Kidney epithelial cell (primary cell): ENCODE measurements around the gene OXSR1. TPM values are rescaled to one million over a fixed set of nuclear protein-coding genes. Genes with fewer than 3 reads are reported as not detected.

Experiments used
- DNase-seq: peaks from one replicate; pipeline ENCODE4 v3.0.0-alpha.2; 2010; ENCODE audit warnings: low read depth
- H3K27me3 ChIP-seq: 2 replicates; pipeline ENCODE4 v1.6.0; 2011; ENCODE audit warnings: low read length; ENCODE audit not compliant: control insufficient read depth, insufficient read depth
- H3K36me3 ChIP-seq: 2 replicates; pipeline ENCODE4 v1.5.1; 2011; ENCODE audit warnings: low read length; ENCODE audit not compliant: control insufficient read depth, insufficient read depth
- H3K4me3 ChIP-seq: 2 replicates; pipeline ENCODE4 v1.5.1; 2011; ENCODE audit warnings: low read depth, mild to moderate bottlenecking, control low read depth, low read length
- CTCF ChIP-seq: IDR thresholded peaks from 2 replicates; pipeline ENCODE4 v1.5.1; 2011; ENCODE audit warnings: mild to moderate bottlenecking, moderate library complexity, low read length, control low read depth, inconsistent platforms; ENCODE audit not compliant: insufficient read depth, poor library complexity, severe bottlenecking
- total RNA-seq: library from RNA; depleted of rRNA; stranded (reverse); fragments of >200 nt; gene quantifications from 2 replicates; pipeline ENCODE4 v1.2.3, GENCODE V29; 2015

OXSR1 gene
- total RNA-seq, 1 donor from 2014 or later = 41.9 TPM

- no peak for DNase-seq
- Histone ChIP-seq H3K4me3 (no peak overlapping the region), H3K36me3 (peaks cover 3% of the 10 kb centered on the region), H3K27me3 (no peaks in the 10 kb centered on the region)
- no peak for TF ChIP-seq CTCF
Measured at GRCh38 chr3:38127611-38128302, 37.6 kb upstream of the OXSR1 start.

GRCh38 chr3:38128303-38128655 lies 37.1 kb upstream of the OXSR1 start:
- Histone ChIP-seq H3K27me3 (no peaks in the 10 kb centered on the region), H3K4me3 (no peak overlapping the region), H3K36me3 (peaks cover 3% of the 10 kb centered on the region)
- no peak for DNase-seq
- no peak for TF ChIP-seq CTCF

GRCh38 chr3:38129058-38129457 lies 36.3 kb upstream of the OXSR1 start:
- Histone ChIP-seq H3K36me3 (peaks cover 3% of the 10 kb centered on the region), H3K4me3 (no peak overlapping the region), H3K27me3 (no peaks in the 10 kb centered on the region)
- no peak for TF ChIP-seq CTCF
- no peak for DNase-seq

GRCh38 chr3:38130631-38131065 lies 34.7 kb upstream of the OXSR1 start:
- TF ChIP-seq CTCF = no peak
- Histone ChIP-seq H3K36me3 (peaks cover 2% of the 10 kb centered on the region), H3K27me3 (no peaks in the 10 kb centered on the region), H3K4me3 (no peak overlapping the region)
- DNase-seq = no peak

GRCh38 chr3:38131621-38132369 lies 33.5 kb upstream of the OXSR1 start:
- no peaks in the 10 kb centered on the region for H3K27me3 ChIP-seq
- peaks cover 1% of the 10 kb centered on the region for H3K36me3 ChIP-seq
- peak; percentile 56 for TF ChIP-seq CTCF
- H3K4me3 ChIP-seq = no peak overlapping the region
- DNase-seq = no peak
